ENCODE data around the gene ZFP28.

ZFP28 gene

GRCh38 chr19:56596676-56597075, 57.9 kb downstream of the ZFP28 start:
- DNase-seq: no peak

GRCh38 chr19:56597696-56598095, 58.9 kb downstream of the ZFP28 start:
- no peak for DNase-seq

- no peak for DNase-seq
Measured at GRCh38 chr19:56601375-56601774, 62.6 kb downstream of the ZFP28 start.

GRCh38 chr19:56603829-56604228, 65.1 kb downstream of the ZFP28 start:
- DNase-seq: no peak

Measured in eye (tissue), 1 donor.